Right ventricle myocardium inferior (tissue), 1 donor: ENCODE data around the gene CRB2. TPM values are rescaled to one million over a fixed set of nuclear protein-coding genes. Genes with fewer than 3 reads are reported as not detected.

Experiments used
- ATAC-seq: fragments of 200-7000 bp; cut with Tn5 transposase; one replicate; pipeline ENCODE4 v1.9.1; 2020; ENCODE audit warnings: mild to moderate bottlenecking, moderate library complexity
- DNase-seq: peaks from one replicate; pipeline ENCODE4 v3.0.0; 2021; ENCODE audit errors: missing footprints
- intact Hi-C: fragments of 100-400 bp; cut with DNase I; formaldehyde crosslinking; loops from one replicate; pipeline ENCODE4 v1.11.0; 2022
- total RNA-seq: library from RNA; stranded (reverse); fragmentation: NEBNext Ultra II Directional; extraction: Animal tissue kit (Norgen Biotek cat#: 25700); gene quantifications from one replicate; pipeline ENCODE4 v1.2.1, GENCODE V29; 2021
- donor health status: DM: no; HTN: yes; CAD: no; lungs with severe emphysema.

The CRB2 gene
- total RNA-seq, 1 donor from 2014 or later: 0.08 TPM

DNA sequence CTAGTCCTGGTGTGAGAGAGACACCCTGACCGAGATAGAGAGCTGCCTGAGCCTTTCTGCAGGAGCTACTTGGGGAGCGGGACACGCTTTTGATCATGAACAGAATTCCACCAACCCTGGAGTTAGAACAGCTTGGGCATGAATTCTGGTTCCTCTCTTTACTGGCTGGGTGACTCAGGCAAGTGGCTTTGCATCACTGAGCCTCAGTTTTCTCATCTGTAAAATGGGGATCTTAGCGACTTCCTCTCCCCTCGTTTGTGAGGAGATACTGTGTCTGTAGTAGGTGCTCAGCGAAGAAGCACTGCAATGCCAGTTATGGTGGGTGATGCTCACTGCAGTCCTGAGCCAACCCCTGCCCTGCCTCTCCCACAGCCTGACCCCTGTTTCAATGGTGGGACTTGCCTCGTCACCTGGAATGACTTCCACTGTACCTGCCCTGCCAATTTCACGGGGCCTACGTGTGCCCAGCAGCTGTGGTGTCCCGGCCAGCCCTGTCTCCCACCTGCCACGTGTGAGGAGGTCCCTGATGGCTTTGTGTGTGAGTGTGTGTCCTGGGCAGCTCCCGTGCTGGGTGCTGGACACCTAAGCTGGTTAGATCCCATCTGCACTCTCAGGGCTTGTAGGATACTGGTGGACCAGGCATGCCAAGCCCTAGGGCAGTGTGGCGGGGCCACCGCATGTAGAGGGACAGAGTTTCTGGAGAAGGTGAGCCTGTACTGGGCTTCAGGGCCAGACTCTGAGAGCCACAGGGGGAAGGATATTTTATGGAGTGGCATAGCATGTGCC lies 16.0 kb downstream of the CRB2 start:
- DNase-seq (no peak), ATAC-seq (no peak)
- intact Hi-C loops: no loop called here

DNA sequence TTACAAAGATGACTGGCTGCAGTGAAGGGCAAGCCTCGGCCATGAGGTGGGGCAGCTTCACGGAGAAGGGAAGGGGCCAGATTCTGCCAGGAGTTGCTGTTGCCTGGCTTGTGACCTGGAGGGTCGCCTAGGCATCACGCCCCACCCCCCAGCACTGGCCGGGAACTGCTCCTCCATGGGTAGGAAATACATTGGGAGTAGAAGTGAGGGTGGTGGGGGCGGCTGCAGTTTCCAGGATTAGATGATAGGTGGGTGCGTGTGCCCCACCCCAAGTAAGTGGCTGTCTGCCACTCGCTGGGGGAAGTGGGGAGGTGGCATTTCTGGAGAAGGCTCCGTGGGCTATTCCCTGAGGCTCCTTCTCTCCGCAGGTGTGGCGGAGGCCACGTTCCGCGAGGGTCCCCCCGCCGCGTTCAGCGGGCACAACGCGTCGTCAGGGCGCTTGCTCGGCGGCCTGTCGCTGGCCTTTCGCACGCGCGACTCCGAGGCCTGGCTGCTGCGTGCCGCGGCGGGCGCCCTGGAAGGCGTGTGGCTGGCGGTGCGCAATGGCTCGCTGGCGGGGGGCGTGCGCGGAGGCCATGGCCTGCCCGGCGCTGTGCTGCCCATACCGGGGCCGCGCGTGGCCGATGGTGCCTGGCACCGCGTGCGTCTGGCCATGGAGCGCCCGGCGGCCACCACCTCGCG lies 16.9 kb downstream of the CRB2 start:
- intact Hi-C loops: no loop called here
- DNase-seq (no peak), ATAC-seq (no peak)

DNA sequence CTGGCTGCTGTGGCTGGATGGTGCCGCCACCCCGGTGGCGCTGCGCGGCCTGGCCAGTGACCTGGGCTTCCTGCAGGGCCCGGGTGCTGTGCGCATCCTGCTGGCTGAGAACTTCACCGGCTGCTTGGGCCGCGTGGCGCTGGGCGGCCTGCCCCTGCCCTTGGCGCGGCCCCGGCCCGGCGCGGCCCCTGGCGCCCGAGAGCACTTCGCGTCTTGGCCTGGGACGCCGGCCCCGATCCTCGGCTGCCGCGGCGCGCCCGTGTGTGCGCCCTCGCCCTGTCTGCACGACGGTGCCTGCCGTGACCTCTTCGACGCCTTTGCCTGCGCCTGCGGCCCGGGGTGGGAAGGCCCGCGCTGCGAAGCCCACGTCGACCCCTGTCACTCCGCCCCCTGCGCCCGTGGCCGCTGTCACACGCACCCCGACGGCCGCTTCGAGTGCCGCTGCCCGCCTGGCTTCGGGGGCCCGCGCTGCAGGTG lies 17.5 kb downstream of the CRB2 start:
- ATAC-seq (no peak), DNase-seq (no peak)
- intact Hi-C loops: no loop called here

DNA sequence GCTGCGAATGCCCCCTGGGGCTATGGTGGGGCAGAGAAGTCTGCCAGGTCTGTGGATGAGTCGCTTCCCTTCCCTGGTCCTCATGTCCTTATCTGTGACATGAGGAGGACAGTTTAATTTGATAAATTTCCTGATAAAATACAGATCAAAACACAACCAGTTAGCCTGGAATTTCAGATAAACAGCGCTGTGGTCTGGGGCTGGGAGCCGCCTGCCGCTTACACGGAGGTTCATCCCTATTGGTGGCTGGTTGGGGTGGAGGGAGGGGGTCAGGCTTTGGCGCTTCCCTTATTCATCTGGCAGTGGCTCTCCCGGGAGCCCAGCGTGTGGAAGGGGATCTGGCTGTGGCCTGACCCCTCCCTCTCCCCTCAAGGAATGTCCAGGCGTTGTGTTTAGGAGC lies 17.9 kb downstream of the CRB2 start:
- DNase-seq: no peak
- intact Hi-C loops: no loop called here
- ATAC-seq: no peak

DNA sequence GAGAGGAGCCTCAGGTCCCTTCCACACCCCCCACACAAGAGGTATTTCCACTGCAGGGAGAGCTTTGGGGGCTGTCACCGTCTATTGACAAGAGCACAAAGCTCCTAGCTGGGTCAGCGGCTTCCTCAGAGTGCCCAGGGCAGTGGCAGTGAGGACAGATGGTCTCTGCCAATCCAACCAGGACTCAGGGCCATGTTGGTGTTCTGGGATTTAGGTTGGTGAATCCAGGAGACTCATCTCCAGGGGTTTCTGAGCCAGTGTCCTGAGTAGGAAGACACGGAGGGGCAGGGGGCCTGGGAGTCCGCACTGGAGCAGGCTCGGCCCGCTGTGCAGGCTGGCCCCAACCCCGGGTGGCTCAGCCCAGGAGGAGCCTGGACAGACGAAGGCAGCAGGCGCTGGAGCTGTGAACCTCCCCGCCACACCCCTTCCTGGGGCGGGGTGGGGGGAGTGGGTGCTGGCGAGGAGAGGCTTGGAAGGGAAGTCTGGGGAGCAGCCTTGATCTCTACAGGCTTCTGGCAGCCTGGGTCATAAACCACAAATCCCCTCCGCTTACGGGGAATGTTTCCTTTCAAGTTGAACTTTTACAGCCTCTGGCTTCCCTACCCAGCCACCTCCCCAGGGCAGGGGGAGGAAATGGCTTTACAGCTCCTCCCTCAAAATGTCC lies 19.6 kb downstream of the CRB2 start:
- intact Hi-C loops: no loop called here
- ATAC-seq: peak; percentile 33
- DNase-seq: no peak

DNA sequence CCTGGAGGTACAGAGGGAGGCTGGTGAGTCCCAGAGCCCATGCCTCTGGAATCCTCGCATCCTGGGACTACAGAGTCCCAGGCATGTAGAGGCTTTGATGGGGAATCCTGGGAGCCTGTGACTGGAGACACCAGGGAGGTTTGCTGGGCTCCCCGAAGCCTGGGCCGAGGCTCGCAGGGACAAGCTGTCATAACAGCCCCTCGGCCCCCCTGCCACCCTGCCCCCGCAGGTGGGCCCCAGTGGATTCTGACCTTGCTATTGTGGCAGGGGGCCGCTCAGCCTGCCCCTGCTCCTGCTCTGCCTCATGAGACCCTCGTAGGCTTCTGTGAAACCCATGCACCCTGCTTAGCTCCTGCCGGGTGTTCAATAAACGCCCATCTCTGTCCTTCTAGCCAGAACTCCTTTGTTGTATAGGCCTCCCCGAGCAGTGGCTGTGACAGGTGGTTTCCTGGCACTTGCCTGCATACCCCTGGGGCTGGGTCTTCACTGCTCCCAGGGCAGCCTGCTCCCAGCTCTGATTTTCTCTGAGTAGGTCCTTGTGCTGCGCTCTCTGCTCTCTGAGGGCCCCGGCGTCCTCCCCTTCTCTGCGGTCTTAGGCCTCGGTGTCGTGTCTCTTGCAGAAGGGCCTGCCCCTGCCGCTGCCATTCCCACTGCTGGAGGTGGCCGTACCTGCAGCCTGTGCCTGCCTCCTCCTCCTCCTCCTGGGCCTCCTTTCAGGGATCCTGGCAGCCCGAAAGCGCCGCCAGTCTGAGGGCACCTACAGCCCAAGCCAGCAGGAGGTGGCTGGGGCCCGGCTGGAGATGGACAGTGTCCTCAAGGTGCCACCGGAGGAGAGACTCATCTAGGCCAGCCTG lies 20.4 kb downstream of the CRB2 start:
- intact Hi-C loops: no loop called here

DNA sequence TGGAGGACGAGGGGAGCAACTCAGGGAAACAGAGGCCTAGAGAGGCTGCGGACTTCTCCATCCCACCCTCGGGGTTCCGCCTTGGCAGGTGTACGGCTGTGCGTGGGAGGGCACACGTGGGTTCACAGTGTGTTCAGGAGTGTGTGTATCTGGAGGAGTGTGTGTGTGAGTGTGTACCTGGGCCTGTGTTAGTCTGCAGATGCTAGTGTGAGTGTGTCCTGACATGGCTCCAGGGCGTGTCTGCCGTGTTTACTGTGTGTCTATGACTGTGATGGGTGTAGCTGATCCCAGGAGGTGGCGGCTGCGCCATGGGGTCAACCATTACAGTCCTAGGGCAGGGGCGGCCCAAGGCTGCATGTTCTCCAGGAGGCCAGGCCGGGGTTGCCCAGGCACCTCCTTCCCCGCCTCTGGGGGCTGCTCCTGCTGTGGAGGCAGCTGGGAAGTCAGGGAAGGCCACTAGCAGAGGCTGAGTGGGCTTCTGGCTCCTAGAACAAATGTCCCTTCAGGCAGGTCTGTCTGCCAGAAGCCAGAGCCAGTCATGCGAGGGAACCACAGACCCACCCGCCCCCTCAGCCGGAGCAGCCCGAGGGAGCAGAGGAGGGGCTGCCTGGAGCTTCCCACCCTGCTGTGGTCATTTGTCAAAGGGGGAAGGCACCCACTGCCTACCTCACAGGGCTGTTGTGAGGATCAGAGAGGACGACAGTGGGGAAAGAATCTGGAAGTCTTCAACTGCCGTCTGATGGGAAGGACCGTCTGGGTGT lies 21.4 kb downstream of the CRB2 start:
- intact Hi-C loops: no loop called here
- ATAC-seq (no peak), DNase-seq (no peak)

More for the DNA sequence above, 20.4 kb downstream of the CRB2 start:
- ATAC-seq (no peak), DNase-seq (no peak)

DNA sequence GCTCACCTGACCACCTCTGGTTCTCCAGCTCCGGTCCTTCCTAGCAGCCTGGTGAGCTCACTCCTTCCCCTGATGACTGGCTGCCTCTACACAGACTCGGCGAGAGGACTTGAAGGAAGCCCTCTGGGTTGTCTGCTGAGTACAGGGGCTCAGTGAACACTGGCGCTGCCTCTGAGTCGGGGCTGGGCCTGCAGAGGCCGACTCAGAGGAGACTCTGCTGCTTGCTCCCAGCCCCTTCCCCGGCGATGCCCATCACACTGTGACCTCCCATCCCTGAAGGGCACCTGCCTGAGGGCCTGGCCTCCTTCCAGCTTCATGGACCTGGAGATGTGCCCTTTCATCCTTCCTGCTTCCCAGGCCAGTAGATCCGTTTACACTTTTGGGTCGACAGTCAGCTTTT lies 22.0 kb downstream of the CRB2 start:
- intact Hi-C loops: no loop called here
- no peak for DNase-seq
- ATAC-seq: no peak

DNA sequence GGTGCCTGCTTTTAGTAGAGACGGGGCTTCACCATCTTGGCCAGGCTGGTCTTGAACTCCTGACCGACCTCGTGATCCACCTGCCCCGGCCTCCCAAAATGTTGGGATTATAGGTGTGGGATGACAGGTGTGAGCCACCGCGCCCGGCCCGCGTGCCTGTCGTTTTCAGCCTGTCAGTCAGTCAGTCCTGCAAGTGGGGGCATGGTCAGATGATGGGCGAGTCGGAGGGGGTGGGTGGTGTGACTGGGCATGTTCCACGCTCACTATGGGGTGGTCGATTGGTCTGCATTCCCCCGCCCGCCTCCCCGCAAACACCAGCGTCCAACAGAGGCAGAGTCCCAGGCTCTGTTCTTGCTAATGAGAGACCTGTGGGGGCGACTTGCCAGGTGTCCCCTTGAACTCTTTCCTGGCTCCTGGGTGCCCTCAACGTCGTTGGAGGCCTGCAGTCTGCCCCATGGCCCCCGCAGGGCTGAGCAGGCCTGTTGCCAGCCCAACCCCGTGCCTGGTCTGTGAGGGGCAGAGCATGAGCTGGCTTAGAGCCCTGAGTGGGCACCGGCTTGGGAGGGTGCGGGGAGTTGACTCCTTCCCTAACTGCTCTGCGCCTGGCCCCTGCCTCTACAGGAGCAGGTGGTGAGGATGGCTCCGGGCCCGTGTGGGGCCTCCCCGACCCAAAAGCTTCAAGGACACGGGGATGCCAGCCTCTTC lies 23.1 kb downstream of the CRB2 start:
- DNase-seq (no peak), ATAC-seq (no peak)
- intact Hi-C loops: no loop called here

DNA sequence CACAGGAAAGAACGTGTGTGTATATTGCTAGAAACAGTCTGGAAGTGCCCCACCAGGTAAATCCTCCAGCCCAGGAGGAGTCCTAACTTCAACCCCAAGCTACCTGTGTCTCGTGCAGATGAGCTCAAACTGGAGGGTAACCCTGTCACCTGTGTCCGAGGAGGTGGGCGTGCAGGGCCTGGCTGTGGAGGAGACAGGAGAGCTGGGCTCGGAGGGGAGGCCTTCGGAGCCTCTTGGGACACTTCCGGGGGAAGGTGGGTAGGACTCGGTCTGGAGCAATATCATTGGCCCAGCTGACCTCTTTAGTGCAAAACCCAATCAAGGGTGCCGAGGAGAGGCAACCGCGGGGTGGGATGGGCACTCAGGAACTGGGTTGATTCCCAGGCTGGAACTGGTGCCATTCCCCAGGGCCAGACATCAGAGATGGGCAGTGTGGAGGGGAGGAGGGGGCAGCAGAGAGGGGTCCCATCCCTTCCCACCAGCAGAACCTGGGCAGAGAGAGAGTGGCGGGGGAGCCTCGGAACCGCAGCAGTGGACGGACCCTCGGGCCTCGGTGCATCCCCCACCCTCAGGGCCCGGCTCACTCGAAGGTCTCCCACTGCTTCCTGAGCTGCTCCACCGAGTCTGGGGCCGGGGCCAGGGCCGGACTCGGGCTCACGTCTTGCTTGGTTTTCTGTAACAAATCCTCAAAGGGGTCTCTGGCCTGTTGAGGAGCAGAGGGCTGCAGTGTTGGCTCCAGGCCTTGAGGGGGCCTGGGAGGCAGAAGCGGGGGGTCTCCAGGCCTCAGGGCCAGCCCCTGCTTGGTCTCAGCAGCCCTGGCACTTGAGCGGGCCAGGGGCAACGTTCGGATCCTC lies 25.1 kb downstream of the CRB2 start:
- DNase-seq: peak; percentile 64

DNA sequence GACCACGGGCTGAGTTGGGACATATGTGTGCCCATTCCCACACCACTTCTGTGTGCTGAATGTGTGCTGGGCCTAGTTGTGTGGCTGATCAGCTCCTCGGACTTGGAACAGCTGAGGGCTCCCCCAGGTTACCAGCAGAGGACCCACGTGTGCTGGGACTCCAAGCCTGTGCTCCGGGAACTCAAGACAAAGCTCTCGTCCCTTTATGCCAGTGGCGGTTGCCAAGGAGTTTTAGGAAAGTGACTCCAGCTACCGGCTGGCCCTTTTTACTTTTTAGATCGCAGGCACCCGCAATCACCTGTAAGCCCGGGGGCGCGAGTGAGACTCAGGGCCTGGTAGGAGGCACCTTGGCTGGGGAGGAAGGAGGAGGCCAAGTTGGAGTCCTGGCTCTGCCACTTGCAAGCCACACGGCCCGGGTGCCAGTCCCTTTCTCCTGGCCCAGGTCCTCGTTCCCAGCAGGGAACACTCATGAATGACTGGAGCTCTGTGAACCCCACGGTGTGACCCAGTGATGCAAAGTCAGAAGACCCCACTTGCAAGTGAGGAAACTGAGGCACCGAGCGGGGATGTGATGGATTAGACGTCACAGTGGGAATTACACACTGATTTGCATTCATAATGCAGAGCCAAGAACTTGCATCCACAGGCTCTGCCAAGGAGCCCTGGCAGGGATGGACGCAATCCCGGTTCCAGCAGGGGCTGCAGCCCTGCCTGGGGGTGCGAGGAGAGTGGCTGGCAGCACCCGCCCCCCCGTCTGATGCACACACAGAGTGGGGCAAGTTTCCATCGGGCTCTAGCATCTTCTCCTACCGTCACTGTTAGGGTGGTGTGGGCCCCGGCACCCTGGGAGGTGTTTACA lies 26.9 kb downstream of the CRB2 start:
- peak; percentile 57 for DNase-seq
- intact Hi-C loops: no loop called here
- ATAC-seq: no peak

More for the DNA sequence above, 25.1 kb downstream of the CRB2 start:
- intact Hi-C loops: no loop called here
- ATAC-seq: no peak

DNA sequence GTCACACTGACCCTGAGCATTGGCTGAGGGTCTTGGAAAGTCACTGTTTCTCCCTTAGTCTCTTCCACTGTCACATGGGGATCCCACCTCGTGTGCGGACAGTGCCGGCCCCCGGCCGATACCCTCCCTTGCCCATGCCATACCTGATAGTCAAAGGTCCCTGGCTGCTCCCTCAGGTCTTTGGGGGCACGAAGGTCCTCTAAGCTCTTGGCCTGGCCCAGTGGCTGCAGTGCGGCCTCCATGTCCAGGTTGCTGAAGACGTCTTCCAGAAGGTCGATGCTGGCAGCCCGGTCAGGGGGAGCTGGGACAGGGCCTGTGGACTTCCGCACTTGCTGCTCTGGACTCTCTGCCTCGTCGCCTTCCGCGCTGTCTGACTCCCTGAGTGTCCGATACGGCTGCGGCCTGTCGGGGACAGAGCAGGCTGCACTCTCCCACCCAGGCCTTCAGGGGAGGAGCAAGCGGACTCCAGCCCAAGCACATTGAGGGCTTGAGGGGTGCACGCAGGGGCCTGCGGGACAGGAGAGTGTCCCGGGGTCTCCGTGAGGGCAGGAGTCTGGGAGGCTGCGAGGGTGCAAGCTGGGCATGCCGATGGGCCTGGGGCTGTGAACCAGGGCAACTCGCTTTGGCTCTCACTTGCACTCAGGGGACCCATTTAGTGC lies 27.6 kb downstream of the CRB2 start:
- no peak for ATAC-seq

DNA sequence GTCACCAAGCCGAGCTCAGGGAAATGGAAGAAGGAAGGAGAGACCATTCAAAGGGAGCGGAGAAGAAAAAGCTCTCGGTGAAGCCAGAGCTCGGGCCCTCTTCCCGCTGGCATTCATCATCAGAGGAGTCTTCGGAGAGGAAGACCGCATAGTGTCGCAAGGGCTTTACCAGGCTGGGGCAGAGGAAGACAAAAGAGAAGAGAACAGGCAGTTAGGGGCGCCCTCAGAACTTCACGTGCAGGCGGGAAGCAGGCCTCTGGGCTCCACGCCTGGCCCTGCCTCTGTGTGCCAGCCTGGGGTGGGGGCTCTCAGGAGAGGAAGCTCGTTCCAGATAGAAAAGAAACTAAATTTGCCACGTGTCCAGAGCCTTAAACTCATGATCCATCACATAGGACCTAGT lies 31.7 kb downstream of the CRB2 start:
- ATAC-seq: no peak
- DNase-seq: peak; percentile 35
- intact Hi-C loops: no loop called here

More for the DNA sequence above, 27.6 kb downstream of the CRB2 start:
- intact Hi-C loops: loop anchor here (2.0 kb wide), 1 partner anchor 25 kb away; no protein-coding TSS in a partner anchor
- DNase-seq: peak; percentile 16

DNA sequence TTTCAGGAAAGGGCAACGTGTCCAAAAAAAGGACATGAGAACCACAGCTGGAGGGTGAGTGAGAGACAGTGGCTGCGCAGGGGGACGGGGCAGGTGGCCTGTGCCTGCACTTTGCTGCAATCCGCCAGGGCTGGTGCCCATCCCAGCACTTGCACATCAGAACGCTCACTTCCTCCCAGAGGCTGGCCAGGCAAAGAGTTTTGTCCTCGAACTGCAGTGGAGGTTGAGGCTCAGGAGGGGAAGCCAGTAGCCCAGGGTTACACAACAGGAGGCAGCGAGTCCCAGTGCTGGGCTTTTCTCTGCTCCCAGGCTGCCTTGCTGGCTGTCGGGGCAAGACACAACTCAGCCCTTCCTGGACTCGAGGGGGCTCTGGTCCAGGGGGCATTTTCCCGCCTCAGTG lies 33.1 kb downstream of the CRB2 start:
- ATAC-seq: no peak
- peak; percentile 47 for DNase-seq
- intact Hi-C loops: no loop called here

DNA sequence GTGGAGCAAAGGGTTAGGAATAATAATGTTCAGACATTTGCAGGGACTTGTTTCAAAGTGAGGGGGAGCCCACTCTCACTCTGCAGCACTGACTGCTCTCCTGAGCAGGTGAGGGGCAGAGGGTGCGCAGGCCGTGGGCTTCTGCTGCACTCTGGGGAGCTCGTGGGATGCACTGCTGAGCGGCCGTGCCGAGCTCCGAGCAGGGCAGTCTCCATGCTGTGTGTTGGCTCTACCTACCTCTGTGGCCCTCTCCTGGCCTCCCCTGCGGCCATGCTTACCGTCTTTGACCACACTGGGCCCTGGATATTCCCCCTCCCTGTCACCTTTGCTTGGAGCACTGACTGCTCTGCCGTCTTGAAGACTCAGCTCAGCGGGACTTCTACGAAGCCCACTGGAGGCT lies 33.7 kb downstream of the CRB2 start:
- intact Hi-C loops: no loop called here
- no peak for ATAC-seq
- no peak for DNase-seq
